GM12873 (cell line): Measurements from ENCODE around the gene ASXL2.

Experiments used
- CTCF ChIP-seq: IDR thresholded peaks from 2 replicates; pipeline ENCODE4 v1.5.1; 2012; ENCODE audit warnings: low read depth, mild to moderate bottlenecking, moderate library complexity, low read length, control low read depth; ENCODE audit not compliant: insufficient read depth; ENCODE audit errors: missing control alignments

ASXL2 gene

GRCh38 chr2:25810428-25810827, 67.9 kb downstream of the ASXL2 start:
- no peak for TF ChIP-seq CTCF

GRCh38 chr2:25809646-25810045, 68.6 kb downstream of the ASXL2 start:
- TF ChIP-seq CTCF, result no peak

GRCh38 chr2:25808006-25808383, 70.3 kb downstream of the ASXL2 start:
- TF ChIP-seq CTCF, result no peak

GRCh38 chr2:25806941-25807340, 71.3 kb downstream of the ASXL2 start:
- no peak for TF ChIP-seq CTCF

- TF ChIP-seq CTCF, result no peak
Observed at GRCh38 chr2:25805987-25806386, 72.3 kb downstream of the ASXL2 start.

GRCh38 chr2:25804338-25804737, 73.9 kb downstream of the ASXL2 start:
- no peak for TF ChIP-seq CTCF

- no peak for TF ChIP-seq CTCF
Observed at GRCh38 chr2:25799301-25799700, 79.0 kb downstream of the ASXL2 start.
